HCEC 1CT (cell line): ENCODE results near the gene TCP10L.
"Not testable (repeated sequence)": the region's sequence is repeated elsewhere in the genome, so short reads cannot be mapped to it uniquely, and the experiment has no call there.

Experiments used
- DNase-seq: peaks from one replicate; pipeline ENCODE4 v3.0.0-alpha.2; 2017

The TCP10L gene

DNA sequence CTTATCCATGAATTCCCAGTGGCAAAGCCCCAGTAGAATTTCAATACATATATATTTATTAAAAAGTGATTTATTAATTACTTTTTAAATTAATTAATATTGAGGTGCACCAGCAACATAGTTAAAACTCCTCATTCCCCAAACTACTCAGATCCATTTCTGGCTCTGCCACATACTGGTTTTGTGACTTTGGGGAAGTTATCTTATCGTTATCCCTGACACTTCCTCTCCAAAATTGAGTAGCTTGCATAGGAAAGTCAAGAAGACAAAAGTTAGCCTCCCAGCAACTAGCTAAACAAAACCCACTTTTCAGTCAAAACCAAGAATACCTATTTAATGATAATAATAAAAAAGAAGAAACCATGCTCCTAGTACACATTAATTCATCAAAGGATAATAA, 35.9 kb downstream of the TCP10L start:
- DNase-seq = no peak

DNA sequence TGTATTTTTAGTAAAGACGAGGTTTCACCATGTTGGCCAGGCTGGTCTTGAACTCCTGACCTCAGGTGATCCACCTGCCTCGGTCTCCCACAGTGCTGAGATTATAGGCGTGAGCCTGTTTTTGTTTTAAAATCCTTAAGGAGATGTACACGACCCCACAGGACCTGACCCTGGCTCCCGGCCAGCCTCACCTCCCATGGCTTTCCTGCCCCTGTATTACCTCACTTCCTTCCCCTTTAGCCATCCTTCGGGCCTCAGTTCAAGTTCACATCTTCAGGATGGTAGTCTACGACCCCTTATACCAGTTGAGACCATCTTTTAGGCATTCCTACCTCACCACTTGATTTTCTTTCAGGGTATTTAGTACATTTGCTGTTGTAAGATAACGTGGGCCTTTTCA, 36.3 kb downstream of the TCP10L start:
- no peak for DNase-seq

DNA sequence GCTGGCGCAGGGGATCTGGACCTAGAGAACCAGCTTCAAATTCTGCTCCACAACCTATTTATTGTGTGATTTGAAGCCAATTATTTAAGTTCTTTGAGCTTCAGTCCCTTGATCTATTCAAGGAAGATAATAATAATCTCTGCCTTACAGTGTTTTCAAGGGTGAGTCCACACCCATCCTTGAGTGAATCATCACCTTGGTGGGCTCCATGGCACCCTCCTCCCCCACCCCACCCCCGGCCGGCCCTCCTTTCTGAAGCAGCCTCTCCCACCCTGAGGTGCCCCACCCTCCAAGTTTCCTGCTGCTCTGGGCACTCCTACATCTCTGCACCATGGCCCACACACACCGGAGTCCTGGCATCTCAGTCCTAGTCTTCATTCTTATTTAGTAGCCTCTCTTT, 38.3 kb downstream of the TCP10L start:
- DNase-seq = no peak

DNA sequence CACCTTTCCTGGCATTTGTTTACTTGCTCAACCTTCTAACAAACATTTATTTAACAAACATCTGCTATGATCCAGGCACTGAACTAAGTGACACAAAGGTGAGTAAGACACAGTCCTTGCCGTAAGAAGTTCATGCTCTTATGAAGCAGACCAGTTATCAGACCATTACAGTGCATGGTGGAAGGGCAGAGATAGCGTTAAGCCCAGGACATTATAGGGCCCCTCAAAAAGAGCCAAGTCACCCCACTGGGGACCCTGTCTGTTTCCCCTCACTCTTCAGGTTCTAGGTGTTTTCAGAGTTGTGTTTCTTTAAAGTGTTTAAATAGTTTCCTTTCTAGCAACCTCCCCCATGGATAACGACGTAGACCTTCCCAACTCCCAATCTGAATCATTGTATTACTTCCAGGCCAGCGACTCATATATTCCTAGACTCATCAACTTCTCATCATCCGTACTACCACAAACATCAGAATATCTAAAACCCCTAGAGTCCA, 39.3 kb downstream of the TCP10L start:
- DNase-seq = no peak

DNA sequence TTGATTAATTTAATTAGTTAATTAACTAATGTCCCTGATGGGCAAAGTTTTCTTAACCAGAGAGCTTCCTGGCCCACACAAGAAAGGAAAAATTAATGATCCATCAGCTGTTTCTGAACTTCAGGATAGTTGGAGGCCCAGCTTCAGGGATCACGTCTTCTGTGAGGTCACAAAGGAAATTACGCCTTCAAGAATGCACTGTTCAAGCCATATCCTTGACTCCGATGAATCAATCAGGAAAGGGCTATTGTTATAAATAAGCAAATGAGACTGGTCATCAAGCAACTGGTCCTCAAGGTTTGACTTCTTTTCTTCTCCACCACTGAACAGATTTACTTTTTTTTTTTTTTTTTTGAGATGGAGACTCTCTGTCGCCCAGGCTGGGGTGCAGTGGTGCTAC, 40.6 kb downstream of the TCP10L start:
- no peak for DNase-seq

DNA sequence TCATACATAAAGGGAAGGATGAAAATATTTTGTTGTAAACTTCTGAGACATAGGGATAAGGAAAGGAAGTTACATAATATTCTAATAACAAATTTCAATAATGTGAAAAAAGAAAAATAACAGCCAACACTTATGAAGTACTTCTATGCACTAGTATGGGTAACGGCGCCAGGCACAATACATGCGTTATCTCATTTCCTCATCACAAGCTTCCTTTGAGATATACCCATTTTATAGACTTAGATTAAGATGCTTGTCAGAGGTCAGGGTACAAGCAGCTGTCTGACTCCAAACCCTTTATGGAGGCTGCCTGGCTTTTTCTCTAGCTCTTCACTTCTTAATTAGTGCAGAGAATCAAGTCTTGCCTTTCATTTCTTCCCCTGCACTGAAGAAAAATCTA, 41.3 kb downstream of the TCP10L start:
- no peak for DNase-seq

DNA sequence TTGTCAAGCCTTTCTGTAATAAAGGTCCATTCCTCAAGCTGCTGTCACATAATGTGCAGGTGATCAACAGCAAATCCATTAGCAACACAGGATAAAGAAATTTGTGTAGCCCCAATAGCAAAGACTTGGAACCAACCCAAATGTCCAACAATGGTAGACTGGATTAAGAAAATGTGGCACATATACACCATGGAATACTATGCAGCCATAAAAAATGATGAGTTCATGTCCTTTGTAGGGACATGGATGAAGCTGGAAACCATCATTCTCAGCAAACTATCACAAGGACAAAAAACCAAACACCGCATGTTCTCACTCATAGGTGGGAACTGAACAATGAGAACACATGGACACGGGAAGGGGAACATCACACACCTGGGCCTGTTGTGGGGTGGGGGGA, 42.3 kb downstream of the TCP10L start:
- not testable (repeated sequence) for DNase-seq

DNA sequence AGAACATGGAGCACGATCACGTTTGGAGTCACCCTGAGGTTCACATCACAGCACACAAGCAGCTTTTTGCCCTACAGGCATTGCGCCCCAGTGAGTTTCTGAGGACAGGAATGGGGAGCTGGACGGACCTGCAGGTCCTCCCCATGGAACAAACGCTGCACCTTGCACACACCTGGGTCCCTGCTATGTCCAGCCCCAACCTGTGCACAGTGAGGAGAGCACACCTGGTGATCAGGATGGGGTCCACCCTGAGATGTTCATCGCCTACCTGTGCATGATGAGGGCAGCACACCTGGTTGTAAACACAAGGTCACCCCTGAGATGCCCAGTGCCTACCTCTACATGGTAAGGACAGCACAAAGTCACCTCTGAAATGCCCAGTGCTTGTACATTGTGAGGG, 45.9 kb downstream of the TCP10L start:
- no peak for DNase-seq

DNA sequence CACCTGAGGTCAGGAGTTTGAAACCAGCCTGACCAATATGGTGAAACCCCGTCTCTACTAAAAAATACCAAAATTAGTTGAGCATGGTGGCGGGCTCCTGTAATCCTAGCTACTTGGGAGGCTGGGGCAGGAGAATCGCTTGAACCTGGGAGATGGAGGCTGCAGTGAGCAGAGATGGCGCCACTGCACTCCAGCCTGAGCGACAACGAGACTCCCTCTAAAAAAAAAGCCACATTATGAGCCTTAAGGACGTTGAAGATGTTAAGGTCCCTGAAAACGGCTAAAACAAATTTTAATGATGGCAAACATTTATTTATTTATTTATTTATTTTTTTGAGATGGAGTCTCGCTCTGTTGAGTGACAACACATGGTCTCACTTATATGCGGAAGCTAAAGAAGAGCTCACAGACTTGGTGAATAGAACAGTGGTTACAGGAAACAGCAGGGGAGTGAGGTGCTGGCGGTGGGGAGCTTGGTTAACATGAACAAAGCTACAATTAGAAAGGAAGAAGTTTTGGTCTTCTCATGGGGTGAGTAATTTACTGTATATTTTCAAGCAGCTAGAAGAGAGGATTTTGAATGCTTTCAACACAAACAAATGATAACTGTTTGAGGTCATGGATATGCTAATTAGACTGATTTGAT, 47.1 kb downstream of the TCP10L start:
- no peak for DNase-seq

DNA sequence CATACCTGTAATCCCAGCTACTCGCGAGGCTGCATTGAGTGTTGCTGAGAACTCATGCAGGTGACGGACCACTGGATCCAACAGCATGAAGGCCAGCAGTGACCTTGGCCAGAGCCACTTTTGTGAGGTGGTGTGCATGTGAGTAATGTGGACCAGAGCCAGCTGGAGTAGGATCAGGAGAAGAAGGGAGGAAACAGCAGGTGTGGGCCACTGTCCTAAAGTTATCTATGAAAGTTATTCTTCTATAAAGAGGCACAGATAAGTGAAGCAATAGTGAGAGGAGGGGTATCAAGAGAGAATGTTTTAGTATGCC, 47.8 kb downstream of the TCP10L start:
- DNase-seq = no peak

DNA sequence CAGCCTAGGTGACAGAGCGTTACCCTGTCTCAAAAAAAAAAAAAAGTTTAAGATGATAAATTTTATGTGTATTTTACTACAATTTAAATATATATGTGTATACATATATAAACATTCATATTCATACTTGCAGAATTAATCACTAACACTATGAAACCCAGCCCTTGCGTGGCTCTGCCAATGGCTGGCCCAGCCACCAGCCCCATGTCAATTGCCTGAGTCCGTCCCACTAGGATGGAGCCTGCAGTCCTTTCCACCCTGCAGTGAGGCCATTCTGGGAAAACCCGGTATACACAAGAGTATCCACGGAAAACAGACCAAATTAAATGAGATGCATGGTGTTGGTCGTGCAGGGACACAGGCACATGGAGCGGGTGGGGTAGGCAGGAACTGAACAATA, 49.7 kb downstream of the TCP10L start:
- no peak for DNase-seq

DNA sequence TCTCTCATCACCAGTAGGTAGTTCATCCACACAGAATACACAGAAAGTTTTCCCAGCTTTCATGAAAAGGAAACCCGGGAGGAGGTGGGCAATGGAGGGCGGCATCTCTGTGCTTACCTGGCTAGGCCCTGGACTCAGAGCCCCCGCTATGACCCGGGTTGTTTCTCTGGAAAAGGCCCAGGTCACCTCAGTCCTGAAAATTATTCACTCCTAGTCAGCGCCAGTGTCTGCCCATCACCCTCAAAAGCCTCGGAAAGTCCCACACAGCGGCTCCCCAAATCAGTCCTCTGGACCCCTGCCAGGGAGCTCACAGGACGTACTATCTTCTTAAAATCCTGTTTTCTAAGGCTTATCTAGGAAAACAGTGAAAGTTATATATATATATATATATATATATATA, 51.2 kb downstream of the TCP10L start:
- DNase-seq = no peak

DNA sequence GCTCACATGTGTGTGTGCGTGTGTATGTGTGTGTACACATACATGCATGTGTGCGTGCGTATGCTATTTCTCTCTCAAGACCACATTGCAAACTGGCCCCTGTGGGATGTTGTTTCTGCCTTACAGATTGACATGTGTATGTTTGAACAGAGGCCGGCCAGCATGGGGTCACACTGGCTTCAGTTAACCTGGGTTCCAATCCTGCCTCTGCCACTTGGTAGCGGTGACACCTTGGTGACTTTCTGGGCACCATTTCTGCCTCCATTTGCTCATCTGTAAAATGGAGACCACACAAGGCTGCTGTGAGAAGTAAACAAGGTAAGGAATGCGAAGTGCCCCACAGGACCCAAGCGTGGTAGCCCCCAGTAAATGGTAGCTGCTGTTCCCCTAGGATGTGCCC, 51.7 kb downstream of the TCP10L start:
- no peak for DNase-seq

DNA sequence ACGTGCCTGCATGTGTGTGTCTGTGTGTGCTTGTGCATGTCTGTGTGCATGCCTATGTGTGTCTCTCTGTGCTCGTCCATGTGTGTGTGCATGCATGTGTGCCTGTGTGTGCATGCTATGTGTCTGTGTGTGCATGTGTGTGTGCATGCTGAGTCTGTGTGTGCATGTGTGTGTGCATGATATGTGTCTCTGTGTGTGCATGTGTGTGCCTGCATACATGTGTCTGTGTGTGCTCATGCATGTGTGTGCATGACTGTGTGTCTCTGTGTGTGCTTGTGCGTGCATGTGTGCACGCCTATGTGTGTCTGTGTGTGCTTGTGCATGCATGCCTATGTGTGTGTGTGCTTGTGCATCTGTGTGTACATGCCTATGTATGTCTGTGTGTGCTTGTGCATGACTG, 52.3 kb downstream of the TCP10L start:
- DNase-seq = no peak

DNA sequence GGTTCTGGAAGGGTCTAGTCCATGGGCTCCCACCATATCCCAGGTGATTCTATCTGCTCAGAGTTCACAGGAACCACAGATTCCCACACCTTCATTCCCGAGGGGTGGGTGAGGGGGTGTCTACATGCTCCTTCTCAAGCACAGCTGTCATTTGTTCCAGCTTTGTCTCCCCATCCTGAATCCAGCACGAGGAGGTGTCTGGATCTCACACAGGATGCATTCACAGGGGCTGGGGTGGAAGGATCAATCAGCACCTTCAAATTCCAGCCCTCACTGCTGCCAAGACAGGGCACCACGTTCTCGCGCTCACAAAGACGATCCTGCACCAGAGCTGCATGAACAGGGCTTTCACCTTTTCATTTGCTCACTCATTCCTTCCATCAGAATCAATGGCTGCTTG, 52.7 kb downstream of the TCP10L start:
- no peak for DNase-seq

DNA sequence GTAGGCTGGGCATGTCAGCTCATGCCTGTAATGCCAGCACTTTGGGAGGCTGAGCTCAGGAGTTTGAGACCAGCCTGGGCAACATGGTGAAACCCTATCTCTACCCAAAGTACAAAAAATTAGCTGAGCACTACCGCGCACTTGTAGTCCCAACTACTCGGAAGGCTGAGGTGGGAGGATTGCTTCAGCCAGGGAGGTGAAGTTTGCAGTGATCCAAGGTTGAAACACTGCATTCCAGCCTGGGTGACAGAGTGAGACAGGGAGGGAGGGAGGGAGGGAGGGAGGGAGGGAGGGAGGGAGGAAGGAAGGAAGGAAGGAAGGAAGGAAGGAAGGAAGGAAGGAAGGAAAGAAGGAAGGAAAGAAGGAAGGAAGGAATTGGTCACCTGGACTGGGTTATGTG, 53.8 kb downstream of the TCP10L start:
- not testable (repeated sequence) for DNase-seq

DNA sequence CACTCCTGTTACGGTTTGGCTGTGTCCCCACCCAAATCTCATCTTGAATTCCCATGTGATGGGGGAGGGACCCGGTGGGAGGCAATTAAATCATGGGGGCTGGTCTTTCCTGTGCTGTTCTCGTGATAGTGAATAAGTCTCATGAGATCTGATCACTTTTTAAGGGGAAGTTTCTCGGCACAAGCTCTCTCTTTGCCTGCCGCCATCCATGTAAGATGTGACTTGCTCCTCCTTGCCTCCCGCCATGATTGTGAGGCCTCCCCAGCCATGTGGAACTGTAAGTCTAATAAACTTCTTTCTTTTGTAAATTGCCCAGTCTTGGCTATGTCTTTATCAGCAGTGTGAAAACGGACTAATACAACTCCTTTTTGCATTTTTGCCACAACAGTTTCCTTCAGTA, 54.5 kb downstream of the TCP10L start:
- not testable (repeated sequence) for DNase-seq

DNA sequence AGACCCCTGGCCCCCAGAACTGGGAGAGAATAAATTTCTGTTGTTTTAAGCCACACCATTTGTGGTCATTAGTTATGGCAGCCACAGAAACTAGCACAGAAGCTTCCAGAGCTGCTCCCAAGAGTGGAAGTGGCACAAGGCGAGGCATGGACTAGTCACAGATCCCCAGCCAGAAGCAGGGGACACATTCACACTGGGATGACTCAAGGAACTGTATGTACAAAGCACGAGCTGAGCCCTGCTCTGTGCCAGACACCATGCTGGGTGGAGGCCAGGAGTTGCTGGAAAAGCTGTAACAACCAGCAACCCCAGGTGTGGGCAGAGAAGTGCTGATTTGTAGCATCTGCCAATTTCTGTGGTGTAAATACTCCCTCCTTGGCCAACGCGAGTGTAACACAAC, 55.6 kb downstream of the TCP10L start:
- no peak for DNase-seq

DNA sequence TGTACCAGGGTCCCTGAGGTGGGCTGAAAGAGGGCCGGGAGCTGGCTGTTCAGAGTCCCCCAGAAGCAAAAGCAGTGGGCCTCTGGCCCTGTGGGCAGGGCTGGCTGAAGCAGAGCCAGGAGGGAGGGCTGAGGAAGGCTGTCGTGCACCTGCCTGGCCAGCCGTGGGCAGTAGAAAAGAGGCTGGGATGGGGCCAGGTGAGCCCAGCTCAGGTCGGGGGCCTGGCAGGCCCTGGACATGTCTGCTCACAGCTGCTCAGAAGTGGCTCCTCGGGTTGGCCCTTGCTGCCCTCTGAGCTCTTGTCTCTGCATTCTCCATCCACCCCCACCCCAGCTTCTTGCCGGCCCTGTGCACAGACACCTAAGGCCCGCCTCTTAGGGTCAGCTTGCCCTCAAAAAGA, 60.0 kb downstream of the TCP10L start:
- DNase-seq = no peak

DNA sequence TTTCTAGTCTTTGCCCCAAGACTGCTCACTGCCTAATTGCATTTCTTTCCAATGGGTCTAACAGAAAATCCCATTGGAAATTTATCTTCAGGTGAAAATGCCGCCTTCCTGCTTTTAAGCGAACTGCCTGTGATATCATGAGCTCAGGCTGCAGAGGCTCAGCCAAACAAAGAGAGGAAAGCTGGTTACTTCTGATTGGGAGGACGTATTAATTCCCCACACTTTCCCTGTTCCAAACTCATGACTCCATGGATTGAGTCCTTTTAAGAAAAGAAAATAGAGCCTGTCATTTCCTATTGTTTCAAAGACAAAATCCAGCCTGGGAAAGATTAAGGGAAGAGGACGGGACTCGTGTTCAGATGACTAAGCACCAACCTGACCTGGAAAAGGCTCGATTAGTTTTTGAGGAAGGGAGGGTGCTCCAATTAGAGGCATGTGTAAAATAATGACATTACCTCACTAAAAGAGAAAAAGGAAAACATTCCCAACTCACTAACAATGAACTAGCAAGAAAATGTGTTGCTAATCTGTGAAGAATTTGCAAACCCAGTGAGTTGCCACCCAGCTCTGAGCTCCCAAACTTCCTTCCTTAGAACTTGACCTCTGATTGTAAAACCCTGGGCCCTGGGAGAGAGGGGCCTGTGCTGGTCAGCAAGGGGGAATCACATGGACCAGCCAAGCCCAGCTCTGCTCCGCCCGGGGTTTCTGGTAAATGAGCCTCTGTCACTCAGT, 61.2 kb downstream of the TCP10L start:
- peak; percentile 53 for DNase-seq
